GM19193 (cell line): ENCODE data around the gene POLDIP3.

Source experiments
- POLR2A ChIP-seq: IDR thresholded peaks from 4 replicates; pipeline ENCODE4 v1.6.1; 2011; ENCODE audit not compliant: insufficient read depth, insufficient read length; ENCODE audit errors: extremely low read depth

POLDIP3 gene, protein sequence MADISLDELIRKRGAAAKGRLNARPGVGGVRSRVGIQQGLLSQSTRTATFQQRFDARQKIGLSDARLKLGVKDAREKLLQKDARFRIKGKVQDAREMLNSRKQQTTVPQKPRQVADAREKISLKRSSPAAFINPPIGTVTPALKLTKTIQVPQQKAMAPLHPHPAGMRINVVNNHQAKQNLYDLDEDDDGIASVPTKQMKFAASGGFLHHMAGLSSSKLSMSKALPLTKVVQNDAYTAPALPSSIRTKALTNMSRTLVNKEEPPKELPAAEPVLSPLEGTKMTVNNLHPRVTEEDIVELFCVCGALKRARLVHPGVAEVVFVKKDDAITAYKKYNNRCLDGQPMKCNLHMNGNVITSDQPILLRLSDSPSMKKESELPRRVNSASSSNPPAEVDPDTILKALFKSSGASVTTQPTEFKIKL

DNA sequence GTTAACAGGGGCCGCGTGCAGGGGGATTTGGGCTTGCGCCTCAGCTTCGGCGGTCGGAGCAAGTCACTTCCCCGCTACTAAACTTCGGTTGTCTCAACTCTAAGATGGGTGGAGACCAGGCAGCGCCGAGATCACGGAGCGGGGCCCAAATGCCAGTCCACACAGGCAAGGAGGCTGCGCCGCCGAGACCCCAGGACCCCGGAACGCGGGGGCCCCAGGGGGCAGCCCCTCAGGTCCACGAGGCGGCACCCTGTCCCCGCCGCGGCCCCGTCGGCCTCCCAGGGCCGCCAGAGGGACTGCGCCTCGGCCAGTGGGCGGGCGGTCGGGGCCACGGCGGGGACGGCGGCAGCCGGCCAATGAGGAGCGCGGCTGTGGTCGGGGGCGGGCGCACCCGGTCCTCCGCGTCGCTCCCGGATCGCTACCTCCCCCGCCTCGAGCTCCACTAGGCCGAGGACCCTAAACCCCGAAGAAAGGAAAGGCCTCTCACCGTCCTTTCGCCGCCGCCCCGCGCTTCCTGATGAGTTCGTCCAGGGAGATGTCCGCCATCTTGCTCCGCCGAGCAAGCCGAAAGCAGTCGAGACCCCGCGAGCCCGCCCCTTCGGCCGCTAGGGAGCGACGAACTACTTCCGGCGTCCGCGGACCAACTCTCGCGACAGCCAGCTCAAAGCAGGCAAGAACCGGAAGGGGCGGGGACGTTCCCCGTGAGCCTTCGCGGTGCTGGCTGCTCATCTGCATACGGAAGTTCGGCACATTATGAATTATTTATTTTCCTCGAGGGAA is at the start of gene POLDIP3:
Gene POLDIP3, minus strand, starts transcription at position 572 of the 780 bp plus-strand sequence. Its CDS starts 26 bp downstream, at position 546.
- peak; percentile 71 for TF ChIP-seq POLR2A

DNA sequence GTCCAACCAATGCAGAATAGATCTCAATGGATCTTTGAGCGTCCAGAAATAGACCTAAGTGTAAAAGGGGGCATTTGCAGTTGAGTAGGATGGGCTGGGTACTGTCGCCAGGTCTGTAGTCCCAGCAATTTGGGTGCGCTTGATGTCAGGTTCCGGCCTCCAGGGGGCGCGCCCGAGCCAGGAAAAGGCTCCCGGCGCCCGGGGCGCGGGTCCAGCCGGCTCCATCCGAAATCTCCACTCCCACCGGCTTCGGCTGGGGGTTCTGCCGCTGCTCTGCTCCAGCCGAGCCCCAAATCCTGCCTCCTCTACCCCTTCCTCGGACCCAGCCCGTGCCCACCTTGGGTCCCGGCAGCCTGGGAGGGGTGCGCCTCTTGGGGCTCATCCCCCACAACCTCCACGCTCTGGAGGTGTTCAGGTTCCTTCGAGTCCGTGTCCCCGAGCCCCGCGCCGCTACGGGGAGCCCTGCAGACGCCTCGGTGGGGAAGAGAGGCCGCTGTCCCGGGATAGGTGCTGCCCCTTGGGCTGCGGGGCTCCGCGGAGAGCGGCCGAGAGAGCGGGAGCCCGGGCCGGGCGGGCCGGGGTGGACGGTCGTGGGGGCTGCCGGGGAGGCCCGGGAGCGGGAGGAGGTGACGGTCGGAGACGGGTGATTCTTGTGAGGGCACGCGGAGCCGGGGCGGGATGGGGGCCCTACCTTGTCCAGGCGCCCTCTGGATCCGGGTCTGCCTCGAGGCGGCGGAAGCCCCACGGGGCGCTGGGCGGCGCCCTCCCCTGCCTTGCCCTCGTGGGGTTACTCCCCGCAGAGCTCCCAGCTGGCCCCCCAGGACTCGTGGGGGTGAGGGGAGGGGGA is 47.5 kb upstream of the POLDIP3 start:
- TF ChIP-seq POLR2A: peak; percentile 50

DNA sequence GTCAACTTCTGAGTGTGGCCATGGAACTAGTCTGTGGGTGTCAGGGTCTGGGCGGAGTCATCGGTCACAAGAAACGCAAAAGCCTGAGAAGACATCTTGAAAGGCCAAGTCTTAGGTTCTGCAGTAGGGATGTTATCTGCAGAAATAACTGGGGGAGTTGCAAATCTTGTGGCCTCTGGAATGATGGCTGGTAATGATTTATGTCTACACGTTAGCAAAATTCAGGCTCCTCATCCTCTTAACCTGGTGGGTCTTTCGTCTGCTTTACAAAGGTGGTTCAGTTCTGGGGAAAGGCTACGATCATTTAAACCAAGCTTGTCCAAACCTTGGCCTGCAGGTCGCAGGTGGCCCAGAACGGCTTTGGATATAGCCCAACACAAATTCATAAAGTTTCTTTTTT is 41.9 kb upstream of the POLDIP3 start:
- TF ChIP-seq POLR2A: no peak

DNA sequence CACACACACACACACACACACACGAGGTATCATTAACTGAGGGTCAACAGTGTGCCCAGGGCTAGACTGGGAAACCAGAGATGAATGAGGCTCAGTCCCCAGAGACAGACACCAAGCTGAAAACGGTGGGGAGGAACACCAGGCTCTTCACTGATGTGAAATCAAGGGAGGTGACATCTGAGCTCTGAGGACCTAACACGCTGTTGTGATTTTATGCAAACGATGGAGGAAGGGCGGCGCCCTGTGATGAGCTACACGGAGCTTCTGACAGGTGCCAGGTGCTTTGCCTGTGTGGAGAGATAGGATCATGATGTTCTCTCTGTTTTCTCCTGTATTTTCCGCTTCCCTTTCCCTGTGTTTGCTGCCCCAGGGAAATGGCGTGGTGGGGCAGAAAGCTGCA is 41.0 kb upstream of the POLDIP3 start:
- TF ChIP-seq POLR2A: no peak

DNA sequence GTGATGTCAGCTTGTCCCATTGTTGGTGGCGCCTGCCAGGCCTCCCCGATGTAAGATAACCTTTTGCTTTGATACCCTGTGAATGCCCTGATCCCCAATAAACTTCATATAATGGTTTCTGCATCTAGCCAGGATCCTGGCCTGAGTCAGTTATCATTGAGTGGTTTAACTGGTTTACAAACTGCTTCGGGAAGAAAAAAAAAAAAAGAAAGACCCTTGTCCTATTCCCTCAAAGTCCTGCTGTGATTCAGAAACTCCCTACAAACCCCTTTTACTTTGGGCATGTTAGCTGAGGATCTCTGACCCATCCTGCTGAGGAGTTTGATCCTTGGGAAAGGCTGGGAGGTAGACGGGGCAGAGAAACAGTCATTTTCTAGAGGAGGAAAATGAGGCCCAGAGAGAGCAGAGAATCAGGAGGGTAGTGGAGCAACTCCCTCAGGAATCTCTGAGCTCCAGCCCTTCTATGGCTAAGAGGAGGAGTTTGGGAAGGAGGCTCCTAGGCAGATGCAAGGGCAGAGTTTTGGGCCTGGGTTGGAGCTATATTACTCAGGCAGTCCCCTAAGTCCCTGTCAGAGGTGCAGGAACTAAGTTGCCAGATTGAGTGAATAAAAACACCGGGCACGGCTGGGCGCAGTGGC is 39.9 kb upstream of the POLDIP3 start:
- no peak for TF ChIP-seq POLR2A

DNA sequence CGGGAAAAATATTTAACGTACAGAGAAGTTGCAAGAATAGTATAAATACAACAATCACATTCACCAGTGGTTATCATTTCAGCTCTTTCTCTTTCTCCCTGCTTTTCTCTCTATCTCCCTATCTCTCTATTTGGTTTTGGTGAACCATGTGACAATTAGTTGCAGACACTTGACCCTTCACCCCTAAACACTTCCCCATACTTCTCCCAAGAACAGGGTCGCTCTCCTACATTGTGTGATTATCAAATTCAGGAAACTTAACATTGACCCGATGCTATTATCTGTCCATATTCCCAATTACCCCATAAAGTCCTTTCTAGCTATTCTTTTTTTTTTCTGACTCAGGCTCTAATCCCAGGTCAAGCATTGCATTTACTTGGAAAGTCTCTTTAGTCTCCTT is 39.3 kb upstream of the POLDIP3 start:
- TF ChIP-seq POLR2A: no peak

DNA sequence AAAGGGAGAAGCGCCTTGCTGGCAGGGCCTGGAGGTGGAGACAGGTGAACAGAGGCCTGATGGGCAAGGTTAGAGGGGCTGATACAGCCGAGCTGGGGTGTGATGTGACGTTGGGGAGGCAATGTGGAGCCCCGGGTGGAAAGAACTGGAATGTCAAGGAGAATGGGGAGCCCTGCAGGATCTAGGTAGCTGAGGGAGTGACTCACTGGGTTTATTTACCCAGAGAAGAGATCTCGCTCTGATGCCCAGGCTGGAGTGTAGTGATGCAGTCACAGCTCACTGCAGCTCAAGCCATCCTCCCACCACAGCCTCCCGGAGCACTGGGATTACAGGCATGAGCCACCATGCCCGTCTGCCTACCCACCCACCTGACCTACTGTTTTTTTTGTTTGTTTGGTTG is 36.5 kb upstream of the POLDIP3 start:
- TF ChIP-seq POLR2A: no peak

DNA sequence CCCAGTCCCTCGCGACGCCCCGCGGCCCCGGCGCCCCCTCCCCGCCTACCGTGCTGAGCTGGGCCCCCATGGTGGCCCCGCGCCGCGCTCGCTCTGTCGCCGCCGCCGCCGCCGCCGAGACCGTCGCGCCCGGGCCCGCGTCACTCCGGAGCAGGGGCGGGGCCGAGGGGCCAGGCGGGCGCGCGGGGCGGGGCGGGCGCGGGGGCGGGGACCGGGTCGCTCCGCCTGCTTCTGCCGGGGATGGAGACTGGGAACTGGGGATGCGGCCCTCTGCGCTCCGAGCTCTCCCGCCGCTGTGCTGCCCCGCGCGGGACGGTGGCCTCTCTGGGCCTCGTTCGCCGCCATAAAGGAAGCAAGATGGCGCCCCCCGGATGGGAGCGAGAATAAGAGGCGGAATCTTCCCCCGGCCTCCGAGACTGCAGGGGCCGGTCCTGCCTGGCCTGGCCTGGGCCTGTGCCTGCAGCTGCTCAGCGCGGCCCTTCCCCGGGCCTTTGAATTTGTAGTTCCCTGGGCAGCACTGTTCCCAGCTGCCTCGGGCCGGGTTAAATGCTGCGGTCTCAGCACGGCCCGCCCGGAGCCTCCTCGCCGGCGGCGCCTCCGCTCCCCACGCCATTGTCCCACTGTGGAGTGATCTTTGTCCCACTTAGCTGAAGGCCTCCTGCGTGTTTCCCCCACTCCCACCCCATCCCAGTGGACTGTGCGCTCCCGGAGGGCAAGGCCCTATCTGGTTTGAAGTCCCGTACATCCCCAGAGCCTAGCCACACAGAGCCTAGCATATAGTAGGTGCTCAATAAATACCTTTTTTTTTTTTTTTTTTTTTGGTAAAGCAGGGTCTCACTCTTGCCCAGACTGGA is 34.8 kb upstream of the POLDIP3 start, which contains the start of gene CYB5R3:
Gene CYB5R3, minus strand, starts transcription at position 147 of the 854 bp plus-strand sequence. Its CDS starts 77 bp downstream, at position 70.
- peak; percentile 68 for TF ChIP-seq POLR2A

DNA sequence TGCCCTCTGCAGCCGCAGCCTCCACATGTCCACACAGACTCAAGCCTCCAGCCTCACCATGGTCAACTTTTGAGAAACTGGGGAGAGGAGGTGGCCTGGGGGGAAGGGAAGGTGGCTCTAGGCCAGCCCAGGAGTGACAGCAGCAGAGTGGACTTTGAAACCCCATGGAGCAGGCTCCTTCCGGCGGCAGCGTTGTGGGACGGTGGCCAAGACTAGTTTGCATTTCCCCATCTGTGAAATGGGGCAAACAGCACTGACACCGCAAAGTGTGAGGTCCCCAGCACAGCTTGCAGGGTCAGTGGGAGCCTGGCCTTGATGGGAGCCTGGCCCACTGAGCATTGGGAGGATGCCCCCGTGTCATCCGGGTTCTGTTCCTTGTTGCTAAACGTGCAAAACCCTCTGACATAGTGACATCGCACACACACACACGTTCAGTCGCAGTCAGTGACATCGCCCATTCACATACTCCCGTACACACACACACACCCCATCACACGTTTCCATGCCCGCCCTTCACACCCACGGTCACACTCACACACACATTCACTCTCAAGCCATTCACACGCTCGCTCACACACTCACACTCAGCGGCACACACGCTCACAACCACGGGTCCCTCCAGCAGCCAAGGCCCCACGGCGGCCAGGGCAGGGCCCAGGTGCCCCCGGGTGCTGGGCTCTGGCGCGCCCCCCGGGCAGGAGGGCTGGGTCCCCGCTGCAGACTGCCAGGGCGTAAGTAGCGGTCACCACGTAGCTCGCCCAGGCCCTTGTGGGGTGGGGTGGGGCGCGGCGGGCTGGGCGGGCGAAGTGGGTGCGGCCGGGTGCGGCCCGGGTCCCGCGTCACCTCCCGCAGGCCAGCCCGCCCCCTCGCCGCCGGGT is 33.9 kb upstream of the POLDIP3 start:
- TF ChIP-seq POLR2A: peak; percentile 42

DNA sequence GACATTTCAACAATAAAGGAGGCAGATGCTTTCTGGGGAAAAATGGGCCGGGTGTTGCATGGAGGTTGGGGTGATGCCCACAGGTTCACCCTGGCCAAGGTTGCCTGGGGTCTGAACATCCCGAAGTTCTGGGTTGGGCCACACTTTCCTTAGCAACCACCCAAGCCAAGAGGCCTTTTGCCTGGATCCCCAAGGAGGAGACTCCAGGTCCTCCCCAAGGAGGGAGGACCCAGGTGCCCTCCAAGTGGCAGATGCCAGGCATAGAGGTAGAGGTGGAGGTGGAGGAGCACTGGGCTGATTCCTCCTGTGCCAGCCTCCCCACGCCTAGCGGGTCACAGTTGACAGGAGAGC is 33.3 kb upstream of the POLDIP3 start:
- TF ChIP-seq POLR2A: no peak

DNA sequence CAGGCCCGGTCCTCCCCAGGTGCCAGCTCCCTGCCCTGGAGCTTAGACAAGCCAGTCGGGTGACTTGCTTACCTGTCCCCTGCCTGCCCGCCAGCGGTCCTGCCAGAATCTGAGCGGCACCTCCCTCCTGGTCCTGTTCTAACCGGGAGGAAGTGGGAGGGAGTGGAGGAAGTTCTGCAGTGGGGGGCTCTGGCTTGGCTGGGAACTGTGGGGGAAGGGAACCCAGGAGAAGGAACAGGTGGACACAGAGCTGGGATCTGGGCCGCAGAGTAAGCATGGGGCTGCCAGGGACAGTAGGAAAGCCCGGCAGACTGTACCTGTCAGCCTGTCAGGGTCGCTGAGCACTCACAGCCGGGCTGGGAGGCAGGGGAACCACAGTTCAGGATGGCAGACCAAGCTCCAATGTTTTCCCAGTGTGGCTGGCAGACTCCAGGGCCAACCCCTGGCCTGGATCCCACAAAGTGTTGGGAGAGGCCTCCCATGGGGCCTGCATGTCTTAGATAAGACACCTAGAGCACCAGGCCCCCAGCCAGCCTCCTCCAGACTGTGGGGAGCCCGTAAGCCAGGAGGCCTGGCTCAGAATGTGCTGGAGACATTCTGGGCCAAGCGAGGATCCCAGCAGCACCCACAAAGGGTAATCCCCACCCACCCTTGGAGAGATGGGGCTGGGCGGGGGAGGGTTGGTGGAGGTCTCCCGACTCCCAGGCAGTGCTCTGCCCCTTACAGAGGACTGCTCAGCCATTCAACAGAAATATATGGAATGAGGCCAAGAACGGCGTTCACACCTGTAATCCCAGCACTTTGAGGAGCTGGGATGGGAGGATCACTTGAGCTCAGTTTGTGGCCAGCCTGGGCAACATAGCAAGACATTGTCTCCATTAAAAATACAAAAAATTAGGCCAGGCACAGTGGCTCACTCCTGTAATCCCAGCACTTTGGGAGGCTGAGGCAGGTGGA is 32.2 kb upstream of the POLDIP3 start:
- TF ChIP-seq POLR2A: no peak
